ENCODE measurements around the gene SYCP2.
"Not testable (repeated sequence)": the region's sequence is repeated elsewhere in the genome, so short reads cannot be mapped to it uniquely, and the experiment has no call there.

The SYCP2 gene

DNA sequence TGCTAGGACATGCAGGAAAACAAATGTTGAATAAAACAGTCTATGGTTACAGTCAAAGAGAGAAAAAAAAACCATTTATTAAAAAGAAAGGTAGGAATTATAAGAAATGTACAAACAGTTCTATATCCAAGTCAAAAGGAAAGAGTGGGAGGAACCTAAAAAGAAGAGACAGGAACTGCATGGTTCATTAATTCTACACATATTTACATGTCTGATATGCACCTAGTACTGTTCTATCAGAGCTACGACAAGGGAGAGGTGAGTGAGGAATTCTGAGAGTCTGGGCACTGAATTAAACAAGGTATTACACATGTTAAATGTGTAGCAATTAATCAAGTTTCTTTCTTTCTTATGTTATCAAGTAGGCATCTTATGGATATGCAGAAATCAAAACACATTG, 41.9 kb downstream of the SYCP2 start:
- no peak for DNase-seq

DNA sequence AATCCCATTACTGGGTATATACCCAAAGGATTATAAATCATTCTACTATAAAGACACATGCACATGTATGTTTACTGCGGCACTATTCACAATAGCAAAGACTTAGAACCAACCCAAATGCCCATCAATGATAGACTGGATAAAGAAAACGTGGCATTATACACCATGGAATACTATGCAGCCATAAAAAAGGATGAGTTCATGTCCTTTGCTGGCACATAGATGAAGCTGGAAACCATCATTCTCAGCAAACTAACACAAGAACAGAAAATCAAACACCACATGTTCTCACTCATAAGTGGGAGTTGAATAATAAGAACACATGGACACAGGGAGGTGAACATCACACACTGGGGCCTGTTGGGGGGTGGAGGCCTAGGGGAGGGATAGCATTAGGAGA, 43.4 kb downstream of the SYCP2 start:
- DNase-seq, result not testable (repeated sequence)

DNA sequence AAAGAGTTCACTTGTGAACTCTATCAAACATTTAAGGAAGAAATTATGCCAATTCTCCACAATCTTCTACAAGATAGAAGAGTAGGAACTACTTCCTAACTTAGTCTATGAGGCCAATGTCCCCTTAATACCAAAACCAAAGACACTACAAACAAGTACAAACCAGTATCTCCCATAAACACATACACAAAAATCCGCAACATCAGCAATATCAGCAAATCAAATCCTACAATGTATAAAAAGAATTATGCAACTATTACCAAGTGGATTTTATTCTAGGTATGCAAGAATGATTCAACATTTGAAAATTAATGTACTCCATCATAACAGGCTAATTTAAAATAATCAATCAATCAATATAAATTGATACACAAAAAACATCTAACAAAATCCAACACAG, 45.4 kb downstream of the SYCP2 start:
- no peak for DNase-seq

DNA sequence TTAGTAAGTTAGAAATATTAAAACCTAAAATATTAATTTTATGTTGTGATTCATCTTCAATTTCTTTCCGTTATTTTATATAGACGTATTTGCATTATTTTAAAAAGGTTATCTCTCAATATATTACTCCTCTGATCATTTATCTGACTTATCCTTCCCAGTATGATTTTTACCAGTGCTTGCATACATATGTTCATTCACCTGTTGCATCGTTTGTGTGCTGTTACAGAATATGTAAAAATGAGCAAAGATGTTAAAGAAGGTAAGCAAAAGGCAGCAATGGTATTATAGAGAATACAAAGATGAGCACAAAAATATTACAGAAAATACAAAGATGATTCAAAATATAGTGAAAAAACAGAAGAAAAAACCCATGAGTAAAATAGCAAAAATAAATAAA, 48.9 kb downstream of the SYCP2 start:
- DNase-seq, result no peak

DNA sequence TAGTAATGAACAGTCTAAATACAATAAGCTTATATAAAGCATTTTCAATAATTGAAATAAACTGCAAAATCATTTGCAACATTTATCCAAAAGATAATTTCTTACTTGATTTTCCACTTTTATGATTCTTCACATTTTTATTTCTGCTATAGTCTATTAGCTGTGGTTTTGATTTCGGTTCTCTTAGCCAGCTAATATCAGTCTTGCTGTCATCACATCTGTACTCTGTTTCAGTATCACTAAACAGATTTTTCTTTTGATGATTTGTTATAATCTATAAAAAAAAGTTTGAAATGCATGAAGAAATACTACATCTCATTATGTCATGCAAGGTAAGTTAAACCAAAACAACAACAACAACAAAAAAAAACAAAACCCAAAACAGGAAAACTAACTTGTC, 53.2 kb downstream of the SYCP2 start:
- DNase-seq, result no peak

DNA sequence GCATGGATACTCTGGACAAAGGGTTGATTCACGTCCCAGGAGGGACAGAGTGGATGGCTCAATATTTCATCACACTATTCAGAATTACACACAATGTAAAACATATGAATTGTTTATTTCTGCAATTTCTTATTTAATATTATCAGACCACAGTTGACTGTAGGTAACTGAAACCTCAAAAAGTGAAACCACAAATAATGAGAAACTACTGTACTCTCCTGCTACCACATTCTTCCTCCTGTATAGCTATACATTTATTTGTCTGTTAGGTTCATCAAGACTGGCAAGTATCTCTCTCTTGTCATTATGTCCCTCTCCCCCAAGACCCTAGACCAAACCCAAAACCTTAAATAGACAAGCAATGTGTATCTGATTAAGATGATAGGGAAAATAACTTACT, 60.0 kb downstream of the SYCP2 start:
- no peak for DNase-seq

DNA sequence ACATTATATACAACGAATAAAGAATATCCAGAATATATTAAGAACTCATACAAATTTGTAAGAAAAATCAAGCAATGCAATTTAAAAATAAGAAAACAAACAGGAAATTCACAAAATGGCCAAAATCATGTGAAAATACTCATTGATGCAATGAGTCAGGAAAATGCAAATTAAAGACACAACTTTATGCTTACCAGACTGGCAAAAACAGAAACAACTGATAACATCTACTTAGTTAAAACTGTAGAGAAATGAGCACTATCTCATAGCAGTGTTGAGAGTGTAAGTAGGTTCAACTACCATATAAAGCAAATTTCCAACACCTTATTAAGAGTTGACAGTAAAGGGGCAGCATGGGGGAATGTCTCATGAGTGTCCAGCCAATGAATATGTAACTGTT, 62.3 kb downstream of the SYCP2 start:
- no peak for DNase-seq

DNA sequence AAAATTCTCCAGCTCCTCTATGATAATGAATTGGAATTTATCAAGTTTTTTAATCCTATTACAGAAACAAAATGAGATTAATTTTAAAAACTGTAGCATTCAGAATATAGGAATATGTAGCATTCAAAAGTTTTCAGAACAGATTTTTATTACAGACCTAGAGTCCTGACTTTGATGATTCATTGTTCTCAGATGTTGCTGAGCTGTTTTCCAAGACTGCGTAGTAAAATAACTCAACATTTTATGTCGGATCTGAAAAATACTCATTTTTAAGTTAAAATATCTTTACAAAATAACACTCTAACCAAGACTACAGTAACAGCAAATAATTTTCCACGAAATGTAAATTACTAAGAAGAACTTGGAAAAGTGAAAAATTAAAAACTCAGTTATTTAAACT, 67.1 kb downstream of the SYCP2 start:
- DNase-seq, result no peak

DNA sequence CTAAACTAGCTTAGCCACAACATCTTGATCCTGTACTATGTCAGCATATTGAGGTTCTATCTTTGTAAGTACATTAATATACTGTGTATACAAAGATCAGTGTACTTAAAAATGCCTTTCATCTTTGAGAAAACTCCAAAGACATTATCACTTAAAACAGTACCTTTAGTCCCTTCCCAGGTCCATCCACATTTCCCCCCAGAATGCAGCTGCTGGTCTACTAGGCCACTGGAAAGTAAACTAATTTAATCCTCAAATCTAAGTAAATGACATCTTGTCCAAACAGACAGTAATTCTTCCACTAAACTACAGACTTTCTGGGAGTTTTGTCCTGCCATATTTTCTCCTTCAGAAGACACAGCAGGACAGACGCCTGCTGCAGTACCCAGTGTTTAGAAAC, 68.7 kb downstream of the SYCP2 start:
- no peak for DNase-seq

DNA sequence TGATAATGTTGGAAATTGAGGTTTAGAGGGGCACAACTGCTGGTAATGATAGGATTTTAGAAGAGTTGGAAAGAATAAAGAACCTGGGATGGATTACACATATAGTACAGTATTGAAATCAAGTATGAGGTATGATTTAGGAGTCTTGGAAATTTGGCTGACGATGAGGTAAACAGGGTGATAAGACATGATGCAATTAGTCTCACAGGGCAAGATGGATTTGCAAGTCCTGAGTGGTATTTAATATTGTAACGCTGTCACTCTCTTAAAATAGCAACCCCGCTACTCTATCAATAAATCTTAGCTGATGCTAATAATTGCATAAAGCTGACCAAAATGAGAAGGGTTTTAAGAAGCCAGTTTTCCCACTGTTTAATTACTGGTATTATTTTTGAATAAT, 70.4 kb downstream of the SYCP2 start:
- DNase-seq, result no peak

DNA sequence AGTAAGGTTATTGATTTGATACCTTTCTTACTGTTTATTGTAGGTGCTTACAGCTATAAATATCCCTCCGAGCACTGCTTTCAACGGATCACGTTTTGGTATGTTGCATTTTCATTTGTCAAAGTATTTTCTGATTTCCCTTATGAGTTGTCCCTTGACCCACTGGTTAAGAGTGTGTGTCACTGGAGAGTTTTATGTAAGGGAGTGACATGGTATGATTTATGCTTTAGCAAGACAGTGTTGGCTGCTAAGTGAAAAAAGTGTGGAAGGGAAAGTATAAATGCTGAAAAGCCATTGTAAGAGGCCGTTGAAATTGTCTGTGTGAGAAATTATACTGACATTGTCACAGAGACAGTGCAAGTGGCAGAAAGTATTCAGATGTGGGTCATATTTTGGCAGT, 72.0 kb downstream of the SYCP2 start:
- DNase-seq, result no peak

DNA sequence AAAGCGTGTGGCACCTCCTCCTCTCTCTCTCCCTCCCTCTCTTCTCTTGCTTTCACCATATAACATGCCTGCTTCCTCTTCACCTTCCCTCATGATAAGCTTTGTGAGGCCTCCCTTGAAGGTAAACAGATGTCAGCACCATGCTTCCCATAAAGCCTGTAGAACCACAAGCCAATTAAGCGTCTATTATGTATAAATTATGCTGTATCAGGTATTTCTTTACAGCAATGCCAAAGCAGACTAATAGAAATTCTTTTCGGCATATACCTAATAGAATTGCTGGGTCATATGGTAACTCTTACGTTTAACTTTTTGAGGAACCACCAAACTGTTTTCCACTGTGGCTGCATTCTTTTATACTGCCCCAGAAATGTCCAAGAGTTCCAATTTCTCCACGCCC, 75.0 kb downstream of the SYCP2 start:
- no peak for DNase-seq

DNA sequence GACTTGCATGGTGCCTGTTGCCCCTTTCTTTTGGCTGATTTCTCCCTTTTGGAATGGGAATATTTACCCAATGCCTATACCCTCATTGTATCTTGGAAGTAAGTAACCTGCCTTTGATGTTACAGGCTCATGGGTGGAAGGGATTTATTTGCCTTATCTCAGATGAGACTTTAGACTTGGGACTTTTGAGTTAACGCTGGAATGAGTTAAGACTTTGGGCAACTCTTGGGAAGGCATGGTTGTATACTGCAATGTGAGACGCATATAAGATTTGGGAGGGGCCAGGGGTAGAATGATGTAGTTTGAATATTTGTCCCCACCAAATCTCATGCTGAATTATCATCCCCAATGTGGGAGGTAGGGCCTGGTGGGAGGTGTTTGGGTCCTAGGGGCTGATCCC, 75.5 kb downstream of the SYCP2 start:
- no peak for DNase-seq

DNA sequence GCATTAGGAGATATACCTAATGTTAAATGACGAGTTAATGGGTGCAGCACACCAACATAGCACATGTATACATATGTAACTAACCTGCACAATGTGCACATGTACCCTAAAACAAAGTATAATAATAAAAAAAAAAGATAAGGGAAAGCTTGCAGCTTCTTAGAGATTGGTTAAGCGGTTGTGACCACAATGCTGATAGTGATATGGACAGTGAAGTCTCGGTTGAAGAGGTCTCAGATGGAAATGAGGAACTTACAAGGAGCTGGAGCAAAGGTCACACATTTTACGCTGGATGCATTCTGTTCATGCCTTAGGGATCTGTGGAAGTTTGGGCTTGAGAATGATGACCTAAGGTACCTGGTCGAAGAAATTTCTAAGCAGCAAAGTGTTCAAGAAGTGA, 76.5 kb downstream of the SYCP2 start:
- DNase-seq, result not testable (repeated sequence)

DNA sequence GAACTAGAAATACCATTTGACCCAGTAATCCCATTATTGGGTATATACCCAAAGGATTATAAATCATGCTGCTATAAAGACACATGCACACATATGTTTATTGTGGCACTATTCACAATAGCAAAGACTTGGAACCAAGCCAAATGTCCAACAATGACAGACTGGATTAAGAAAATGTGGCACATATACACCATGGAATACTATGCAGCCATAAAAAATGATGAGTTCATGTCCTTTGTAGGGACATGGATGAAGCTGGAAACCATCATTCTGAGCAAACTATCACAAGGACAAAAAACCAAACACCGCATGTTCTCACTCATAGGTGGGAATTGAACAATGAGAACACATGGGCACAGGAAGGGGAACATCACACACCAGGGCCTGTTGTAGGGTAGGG, 76.9 kb downstream of the SYCP2 start:
- not testable (repeated sequence) for DNase-seq

DNA sequence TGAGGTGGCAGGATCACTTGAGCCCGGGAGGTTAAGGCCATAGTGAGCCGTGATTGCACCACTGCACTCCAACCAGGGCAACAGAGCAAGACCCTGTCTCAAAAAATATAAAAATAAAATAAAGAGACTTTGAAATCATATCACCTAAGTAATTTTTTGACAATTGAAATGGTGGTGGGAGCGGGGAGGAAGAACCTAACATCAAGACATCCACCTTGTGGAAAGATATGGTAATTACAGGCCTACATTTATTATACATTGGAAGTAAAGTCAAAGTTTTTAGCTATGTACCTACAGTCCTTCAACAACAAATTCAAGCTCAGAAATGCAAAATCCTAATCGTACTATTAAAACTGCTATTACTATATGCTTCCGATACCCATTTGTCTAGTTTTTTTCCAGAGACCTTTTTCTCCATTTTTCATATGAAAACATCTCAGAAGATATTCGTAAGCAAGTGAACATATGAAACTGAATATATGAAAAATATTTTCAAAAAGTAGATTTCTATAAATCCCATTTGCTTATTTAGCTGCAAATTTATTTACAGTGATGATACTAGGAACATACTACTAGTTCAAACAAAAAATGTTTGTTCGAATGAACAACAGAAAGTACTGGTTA, 83.3 kb downstream of the SYCP2 start:
- peak; percentile 49 to 61 for DNase-seq

DNA sequence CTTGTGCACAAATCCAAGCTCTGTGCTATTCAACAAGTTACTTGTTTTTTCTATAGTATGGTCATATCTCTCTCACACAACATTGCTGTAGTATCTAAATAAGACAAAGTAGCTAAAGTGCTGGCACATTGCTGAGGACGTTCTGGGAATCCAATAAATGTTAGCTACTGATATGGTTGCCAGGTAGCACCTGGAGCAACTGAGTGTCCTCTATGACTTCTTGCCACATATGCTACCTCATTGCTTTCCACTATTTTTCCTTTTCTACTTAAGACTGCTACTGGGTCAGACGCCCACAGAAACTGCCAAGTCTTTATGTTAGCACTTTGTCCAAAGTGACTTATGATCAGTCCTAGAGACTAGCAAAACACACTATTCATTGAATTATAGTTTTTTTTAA, 85.3 kb downstream of the SYCP2 start:
- DNase-seq, result no peak

DNA sequence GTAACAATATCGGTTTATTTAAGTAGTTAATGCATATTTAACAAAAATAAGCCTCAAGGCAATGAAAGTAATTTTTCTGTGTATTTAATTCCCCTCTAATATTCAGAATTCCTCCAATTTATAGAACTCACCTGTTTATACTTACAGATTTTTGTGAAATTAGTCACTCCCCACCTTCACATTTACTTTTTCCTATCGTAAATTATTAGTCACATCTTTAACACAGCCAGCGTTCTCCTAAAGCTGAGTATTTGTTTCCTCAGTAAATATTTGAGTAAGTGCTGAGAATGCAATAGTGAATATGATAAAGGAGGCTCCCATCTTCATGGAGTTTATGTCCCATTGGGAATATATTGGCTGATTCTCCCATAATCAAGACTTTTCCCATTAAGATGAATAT, 88.0 kb downstream of the SYCP2 start:
- no peak for DNase-seq

DNA sequence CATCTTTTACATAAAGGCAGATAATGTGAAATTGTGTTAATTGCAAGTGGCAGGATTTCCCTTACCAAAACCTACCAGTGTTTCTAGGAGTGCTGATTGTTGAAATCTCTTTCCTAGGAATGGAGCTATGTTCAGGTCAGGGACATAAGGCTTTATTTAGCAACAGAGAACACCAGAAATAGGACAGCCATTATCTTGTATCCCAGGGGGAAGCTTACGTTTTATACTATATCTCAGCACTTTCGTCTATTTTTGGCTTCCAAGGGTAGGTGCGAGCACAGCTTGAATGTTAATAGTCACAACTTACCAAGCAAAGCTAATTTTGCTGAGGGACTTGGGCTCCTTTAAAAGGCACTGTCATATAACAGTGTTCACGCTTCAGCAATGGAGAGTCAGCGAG, 94.0 kb downstream of the SYCP2 start:
- no peak for DNase-seq

DNA sequence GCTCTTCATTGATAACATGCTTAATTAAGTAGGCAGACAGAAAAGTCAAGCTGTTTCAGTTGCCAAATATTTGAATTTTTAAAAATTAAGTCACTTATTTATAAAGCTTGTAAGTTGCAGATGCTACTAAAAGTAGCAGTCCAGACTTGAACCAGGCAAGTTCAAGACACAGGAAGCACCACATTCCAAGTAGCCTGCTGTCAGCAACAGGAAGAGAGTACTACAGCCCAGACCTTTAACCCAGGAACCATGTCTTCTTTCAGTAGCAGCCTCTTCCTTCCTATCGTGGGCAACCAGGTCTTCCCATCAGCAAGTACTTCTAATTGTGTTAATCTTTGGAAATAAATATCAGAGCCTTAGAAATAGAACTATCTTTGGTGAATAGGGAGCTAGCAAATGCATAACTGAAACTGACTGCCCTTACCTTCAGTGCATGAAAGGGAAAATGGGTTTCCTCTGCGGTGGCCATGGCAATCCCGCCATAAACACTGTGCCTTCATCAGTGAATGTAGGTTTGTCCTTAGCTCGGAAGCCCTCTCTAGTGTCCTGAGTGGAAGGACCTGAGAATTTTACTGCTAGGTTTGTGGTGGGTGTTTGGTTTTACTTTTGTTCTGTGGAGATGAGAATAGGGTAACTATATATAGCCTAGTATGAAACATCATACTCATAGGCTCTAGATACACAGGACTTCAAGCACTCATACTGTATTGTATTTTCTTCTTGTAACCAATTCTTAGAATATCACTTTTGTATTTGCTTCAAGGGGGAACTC, 95.6 kb downstream of the SYCP2 start:
- no peak for DNase-seq

DNA sequence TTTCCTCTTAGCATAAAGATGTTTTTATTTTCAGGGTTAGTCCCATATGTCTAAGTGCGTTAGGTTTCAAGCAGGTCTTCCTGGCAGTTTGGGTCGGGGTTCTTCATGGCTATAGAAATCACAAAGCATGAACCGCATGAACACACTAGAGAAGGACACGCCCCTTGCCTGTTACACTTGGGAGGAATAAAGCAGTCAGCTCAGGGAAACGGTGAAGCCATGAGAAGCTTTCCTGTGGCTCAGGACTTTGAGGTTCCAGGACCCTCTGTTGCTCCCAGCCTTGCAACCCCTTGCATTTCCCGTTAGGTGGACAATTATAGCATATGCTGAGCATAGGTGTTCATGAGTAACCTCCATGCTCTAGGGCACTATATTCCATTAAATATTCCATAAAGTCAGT, 96.7 kb downstream of the SYCP2 start:
- peak in 1 of 2 experiments; percentile 58 for DNase-seq

DNA sequence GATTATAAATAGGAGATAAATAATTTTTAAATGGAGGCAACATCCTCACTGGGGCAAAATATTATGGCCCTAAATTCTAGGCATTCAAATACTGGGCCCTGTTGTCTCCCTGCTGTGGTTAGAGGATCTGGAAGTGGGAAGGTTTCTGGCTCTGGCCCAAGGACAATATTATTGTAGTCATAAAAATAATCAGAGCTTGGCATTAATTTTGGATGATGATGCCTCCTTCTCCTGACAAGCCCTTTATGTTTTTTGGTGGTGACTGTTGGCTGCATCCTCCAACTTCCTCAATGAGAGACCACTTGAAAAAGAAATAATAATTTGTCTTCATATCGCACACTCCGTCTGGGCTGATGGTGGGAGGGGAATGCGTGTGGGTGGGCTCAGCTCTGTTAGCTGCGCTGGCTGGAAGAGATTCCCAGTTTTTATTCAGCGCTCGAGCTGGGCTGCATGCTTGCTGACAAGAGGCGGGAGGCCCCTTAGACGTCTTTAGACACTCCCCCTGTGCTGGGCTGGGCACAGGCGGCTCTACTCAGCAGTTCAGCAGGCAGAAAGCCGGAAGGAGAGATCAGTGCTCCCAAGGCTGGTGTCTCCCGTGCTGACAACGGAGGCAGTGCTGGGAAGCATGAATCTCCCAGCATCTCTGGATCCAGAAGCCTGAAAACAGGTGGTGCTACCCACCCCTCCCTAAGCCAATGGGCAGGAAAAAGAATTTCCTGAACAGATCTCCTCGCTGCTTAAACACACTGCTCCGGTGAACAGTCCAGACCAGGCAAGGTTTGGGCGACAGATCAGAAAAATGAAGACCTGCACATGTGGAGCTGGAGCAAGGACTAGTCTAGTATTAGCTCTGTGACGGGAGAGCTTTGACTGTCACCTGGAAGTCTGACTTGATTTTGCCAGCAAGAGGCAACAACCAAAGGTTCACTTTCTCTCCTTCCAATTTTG, 97.7 kb downstream of the SYCP2 start:
- peak; percentile 86 to 88 for DNase-seq

DNA sequence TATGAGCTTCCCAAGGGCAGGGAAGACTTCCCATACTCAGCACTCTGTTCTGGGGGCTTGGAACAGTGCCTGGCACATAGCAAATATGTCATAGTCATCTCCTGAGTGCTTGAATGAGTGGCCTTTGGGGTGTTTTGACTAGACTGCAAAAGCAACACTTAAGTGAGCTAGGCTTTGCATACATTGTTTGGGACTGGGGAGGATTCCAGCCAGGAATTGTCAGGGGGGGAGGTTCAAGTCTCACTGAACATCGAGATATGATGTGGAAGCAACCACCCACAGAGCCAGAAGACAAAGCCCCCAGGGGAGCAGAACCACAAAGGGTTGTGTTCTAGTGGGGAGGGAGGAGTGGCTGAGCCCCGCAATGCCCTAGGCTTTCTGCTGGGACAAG, 98.4 kb downstream of the SYCP2 start:
- DNase-seq, result peak; percentile 23 to 25
